COR-L47 (cell line): ENCODE data around the gene LIM2.

Source experiments
- DNase-seq: peaks from one replicate; lab custom pipeline; 2025; lab: John Stamatoyannopoulos, UW

Gene LIM2

DNA sequence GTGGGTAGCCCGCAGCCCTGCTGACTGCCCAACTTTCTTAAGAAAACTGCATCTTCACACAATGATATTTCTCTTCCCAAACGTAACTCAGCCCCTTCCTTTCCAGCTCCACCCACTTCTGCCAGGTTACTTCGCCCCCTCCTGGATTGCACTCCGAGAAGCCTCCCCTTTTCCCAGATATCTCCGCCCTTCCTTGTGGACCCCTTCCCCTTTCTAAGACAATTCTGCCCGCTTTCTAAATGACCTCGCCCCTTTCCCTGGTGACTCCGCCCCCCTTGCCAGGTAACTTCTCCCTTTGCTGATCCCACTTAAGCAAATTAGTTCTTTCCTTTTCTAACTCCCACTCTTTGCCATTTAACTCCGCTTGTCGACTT is 48.5 kb downstream of the LIM2 start:
- no peak for DNase-seq

DNA sequence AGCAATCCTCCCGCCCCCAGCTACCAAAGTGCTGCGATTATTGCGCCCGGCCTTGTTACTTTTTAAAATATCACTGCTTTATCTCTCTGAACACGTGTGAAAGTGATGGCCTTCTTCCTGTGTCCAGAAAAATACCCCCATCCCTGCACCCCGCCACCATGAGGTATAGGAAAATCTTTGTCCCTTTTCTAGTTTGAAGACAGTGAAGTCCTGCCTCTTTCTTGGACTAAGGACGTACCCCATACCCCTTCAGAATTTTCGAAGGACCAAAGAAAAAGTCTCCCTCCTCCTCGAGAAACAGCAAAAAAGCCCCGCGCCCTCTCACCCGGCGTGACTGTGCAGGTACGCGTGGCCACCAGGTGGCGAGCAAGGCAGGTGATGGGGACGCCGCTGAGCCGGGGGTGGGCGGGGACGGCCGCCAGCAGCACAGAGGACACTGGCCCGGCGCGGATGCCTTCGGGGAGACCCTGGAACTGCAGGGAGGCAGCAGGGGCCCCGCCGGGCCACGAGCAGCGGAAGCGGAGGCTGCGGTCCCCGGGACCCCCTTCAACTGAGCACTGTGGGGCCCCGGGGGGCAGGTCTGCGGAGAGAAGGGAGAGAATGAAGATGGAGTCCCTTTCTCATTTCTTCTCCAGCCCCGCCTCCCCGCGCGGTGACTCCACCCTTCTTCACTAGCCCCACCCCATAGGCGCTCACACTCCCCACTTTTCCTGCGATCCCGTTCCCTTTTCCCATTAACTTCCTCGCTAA is 49.0 kb downstream of the LIM2 start:
- DNase-seq = peak; percentile 11

DNA sequence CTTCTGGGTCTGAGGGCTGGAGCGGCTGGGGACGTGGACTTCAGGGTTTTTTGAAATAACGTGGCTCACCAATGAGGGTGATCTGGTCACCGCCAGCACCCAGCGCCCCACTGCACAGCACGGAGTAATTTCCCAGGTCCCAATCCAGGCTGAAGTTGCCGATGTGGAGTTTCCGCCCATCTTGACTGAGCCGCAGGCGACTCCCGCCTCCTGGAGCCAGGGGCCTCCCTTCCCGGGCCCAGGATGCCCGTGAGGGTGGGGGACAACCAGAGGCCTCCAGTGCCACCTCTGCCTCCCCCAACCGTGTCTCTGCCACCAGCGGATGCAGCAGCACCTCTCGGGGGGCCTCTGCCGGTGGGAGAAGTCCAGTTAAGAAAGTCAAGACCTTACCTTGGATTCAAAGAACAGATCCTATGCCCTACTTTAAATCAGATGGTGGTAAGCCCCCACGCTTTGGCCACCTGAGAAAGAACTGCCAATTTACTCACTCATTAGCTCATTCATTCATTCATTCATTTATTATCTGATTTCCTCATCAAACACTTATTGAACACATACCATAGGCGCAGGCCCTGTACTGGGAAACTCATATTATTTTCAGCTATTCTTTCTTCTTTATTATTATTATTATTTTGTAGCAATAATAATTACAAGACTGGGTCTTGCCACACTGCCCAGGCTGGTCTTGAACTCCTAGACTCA is 49.8 kb downstream of the LIM2 start:
- DNase-seq = no peak

DNA sequence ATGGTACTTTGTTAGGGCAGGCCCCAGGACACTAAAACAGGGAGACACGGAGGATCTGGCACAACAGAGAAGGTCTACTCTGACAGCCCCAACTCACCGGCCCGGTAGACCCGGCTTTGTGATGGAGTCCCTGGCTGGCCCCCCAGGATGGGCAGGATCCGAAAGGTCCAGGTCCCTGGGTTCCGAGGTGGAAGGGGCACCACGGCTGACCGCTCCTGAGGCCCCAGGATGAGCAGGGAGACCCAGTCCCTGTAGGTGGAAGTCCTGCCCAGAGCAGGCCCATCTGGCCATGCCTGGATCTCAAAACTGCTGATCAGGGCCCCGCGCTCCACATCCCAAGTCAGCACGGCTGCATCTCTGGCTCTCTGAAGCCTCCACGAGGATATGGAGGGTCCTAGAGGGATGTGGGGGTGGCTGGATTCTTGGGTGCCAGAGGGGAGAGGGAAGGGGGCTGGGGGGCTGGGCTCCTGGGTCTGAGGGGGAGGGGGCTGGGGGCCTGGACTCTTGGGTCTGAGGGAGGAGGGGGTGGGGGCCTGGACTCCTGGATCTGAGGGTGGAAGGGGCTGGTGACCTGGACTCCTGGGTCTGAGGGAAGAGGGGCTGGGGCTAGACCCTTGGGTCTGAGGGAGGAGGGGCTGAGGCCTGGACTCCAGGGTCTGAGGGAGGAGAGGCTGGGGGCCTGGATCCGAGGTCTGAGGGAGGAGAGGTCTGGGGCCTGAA is 50.5 kb downstream of the LIM2 start:
- no peak for DNase-seq

DNA sequence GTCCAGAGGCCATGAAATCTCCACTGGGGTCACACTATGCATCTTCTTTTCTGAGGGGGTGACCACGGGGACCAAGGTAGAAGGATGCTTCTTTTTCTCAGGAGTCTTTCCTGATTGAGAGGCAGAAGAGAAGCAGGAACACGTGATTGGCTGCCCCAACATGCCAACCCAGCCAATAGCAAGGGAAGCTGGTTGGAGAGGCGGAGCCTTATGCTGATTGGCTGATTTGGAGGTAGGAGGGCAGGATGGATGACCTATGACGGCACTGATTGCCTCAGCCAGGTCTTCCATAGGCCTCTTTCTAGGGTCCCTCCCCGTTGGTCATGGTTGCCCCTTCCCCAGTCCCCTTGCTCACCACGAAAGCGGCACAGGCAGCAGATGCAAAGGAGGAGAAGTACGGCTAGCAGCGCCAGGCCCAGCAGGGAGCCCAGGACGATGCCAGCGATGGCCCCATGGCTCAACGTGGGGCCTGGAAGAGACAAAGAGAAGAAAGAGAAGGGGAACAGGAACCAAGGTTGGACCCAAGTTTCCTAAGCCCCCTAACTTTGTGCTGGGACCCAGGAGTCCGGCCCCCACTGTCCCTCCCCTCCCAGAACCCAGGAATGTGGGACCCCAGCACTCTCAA is 53.8 kb downstream of the LIM2 start:
- DNase-seq = no peak

DNA sequence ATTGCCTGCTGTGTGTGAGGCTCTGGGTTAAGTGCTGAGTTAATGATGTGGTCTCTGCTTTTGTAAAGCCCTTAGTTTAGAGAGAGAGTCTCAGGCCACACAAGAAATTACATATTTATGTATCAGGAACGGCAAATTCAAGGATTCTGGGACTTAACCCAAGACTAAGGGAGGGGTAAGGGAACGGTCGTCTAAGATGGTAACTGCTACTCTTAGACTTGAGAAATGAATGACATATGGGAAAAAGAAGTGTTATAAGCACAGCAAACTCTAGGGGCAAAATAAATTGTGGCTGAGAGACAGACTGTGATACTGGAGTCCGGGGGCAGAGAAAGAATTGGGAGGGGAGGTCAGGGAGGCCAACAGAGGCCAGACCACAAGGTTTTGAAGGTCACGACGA is 56.1 kb downstream of the LIM2 start:
- no peak for DNase-seq

DNA sequence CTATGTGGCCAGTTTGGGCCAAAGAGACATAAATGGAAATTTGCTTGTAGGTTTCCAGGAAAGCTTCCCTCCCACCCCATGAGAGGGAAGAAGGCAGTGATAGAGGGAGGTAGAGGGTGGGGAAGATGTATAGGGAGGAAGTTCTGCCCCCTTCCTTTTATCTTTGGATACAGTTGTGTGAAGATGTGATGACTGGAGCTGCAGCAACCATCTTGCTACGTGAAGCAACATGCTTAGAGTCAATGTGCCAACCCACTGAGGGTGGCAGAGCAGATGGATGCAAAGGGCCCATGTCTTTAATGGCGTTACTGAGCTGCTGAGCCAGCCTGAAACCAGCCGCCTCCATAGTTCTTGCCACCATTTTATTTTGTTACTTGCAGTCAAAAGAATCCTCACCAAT is 56.6 kb downstream of the LIM2 start:
- DNase-seq = no peak

DNA sequence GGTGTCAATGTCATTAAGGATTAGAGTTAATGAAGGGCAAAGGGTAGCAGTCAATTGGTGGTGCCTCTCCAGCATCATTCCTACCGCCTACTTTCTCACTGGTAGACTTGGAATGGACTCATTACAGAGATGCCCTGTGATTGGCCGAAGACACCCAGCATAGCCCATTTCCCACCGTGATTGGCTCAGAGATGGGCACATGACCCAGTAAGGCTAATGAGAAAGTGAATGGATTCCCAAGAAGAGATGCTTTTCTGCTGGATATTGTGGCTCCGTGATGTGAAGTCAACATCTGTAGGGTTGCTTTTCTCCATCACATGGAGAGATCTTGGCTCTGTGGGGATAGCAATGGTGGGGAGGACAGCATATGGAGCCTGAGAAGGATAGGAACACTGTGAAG is 57.4 kb downstream of the LIM2 start:
- no peak for DNase-seq
